NCI-H526 (cell line): ENCODE results near the gene TGM1.

Experiments
- DNase-seq, 2 experiments: peaks; one replicate each; lab custom pipeline; 2025; lab: John Stamatoyannopoulos, UW

TGM1 gene

GRCh38 chr14:24262821-24263733, at the start of gene TGM1:
Gene TGM1 (minus strand): TSS chr14:24263177. CDS start chr14:24262352, 825 bp downstream.
- no peak for DNase-seq

- no peak for DNase-seq
These were observed 49.0 kb upstream of the TGM1 start for GRCh38 chr14:24311837-24312615.

GRCh38 chr14:24310646-24311604, 47.9 kb upstream of the TGM1 start, which contains the start of gene LTB4R:
Gene LTB4R (plus strand): TSS chr14:24311502. CDS start chr14:24315652, 4,150 bp downstream.
- DNase-seq: peak in 1 of 2 experiments; percentile 46

GRCh38 chr14:24310265-24310645, 47.3 kb upstream of the TGM1 start:
- no peak for DNase-seq

- DNase-seq: no peak
These were observed 46.7 kb upstream of the TGM1 start, which contains the start of gene LTB4R2 for GRCh38 chr14:24309538-24310264. Gene LTB4R2 (plus strand): TSS chr14:24310140. CDS start chr14:24310665, 525 bp downstream.

GRCh38 chr14:24308342-24309124, 45.6 kb upstream of the TGM1 start:
- no peak for DNase-seq

GRCh38 chr14:24307575-24308341, 44.8 kb upstream of the TGM1 start, which contains the start of gene CIDEB:
Gene CIDEB (minus strand): TSS chr14:24307977. CDS start chr14:24307858, 119 bp downstream.
- DNase-seq: peak; percentile 11 to 69

GRCh38 chr14:24307156-24307574, 44.2 kb upstream of the TGM1 start:
- no peak for DNase-seq

- no peak for DNase-seq
These were observed 41.0 kb upstream of the TGM1 start for GRCh38 chr14:24304019-24304387.

GRCh38 chr14:24300326-24300980, 37.5 kb upstream of the TGM1 start:
- no peak for DNase-seq

- peak; percentile 72 to 91 for DNase-seq
These were observed 36.5 kb upstream of the TGM1 start, which contains the start of the genes DHRS1 and NOP9 for GRCh38 chr14:24299255-24300191. Gene DHRS1 (minus strand): TSS chr14:24299780. CDS start chr14:24299106, 674 bp downstream. Gene NOP9 (plus strand): TSS chr14:24299850. CDS start chr14:24299955, 105 bp downstream.

- DNase-seq: no peak
These were observed 35.9 kb upstream of the TGM1 start for GRCh38 chr14:24298892-24299254.

GRCh38 chr14:24297190-24297964, 34.4 kb upstream of the TGM1 start:
- DNase-seq: peak; percentile 19 to 54

GRCh38 chr14:24296341-24297157, 33.6 kb upstream of the TGM1 start:
- DNase-seq: peak; percentile 28 to 66

- no peak for DNase-seq
These were observed 30.5 kb upstream of the TGM1 start for GRCh38 chr14:24293525-24293924.
